Activated CD4-positive, alpha-beta T cell treated with anti-CD3 and anti-CD28 coated beads, Interleukin-2, amount 50 U/mL, for 4 hours (primary cell): ENCODE results near the gene SHB.

Source experiments
- DNase-seq, 2 experiments: peaks; one replicate each; pipeline ENCODE4 v3.0.0-alpha.2; 2020

Gene SHB

DNA sequence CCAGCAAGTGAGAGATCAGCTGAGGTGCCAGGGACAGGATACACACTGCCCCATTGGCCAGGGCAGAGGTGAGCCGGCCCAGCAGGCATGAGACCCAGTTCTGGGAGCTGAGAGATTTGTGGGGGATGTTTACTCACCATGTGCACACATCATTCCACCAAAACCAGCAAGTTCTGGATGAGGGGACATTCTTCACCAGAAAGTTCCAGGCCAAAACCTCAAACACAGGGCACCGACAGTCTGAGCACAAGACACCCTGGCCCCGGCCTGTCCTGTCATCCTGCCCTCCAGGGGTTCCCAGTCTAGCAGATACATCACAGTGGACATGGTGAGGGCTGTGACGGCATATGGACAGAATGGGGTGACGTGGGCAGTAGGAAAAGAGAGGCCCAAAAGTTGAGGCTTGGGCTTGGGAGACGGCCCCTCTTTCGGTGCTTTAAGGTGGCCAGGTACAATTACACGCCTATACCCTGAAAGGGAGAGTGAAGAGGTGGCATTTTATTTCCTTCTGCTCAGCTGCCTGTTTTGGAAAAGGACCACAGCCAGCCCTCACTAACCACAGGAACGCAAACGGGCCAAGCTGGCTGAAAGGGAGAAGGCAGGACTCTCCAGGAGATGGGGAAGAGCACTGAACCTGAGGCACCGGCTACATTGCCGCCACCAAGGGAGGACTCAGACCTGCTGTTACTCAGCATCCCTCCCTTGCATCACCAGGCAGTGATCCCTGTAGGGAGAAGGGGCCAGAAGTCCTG, 64.0 kb downstream of the SHB start:
- no peak for DNase-seq

DNA sequence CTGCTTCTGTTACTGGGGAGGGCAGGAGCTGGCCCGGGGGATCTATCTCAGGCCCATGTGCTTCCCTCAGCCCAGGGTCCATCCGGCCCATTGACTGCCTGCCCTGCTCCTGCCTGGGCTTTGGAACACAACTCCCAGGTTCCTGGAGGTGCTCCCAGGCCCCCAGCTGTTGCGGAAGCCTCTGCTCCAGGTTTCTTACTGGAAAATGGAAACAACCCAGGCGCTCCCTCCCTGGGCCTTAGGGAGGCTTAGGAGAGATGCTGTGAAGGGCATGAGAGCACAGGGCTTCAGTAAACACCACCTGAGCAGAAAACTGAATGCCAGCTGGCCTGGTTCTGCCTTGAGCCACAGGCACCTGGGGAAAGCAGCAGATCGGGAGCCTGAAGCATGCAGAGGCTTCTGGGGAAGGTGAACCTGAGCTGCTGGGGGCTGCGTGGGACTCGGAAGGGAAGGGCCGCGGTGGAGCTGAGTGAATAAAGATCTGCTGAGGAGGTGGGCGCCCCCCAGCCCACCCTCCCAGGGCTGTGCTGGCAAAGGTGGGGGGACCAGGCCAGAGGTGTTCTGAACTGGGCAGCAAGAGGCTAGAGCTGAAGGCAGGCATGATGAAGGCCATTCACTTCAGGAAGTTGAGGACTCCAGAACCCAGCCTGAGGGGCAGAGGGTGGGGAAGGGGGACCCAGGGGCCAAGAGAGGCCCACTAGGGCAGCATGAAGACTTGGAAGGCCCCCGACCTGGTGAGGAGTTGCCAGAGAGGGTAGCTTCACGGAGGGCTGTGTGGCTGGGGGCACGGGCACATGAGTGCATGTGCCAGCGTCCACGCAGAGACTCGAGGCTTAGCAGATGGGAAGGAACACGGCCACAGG, 64.8 kb downstream of the SHB start:
- no peak for DNase-seq

GRCh38 chr9:38003230-38003629, 65.8 kb downstream of the SHB start:
- no peak for DNase-seq

- no peak for DNase-seq
Observed at GRCh38 chr9:38001430-38001829, 67.6 kb downstream of the SHB start.

GRCh38 chr9:38000735-38001134, 68.3 kb downstream of the SHB start:
- DNase-seq: no peak

DNA sequence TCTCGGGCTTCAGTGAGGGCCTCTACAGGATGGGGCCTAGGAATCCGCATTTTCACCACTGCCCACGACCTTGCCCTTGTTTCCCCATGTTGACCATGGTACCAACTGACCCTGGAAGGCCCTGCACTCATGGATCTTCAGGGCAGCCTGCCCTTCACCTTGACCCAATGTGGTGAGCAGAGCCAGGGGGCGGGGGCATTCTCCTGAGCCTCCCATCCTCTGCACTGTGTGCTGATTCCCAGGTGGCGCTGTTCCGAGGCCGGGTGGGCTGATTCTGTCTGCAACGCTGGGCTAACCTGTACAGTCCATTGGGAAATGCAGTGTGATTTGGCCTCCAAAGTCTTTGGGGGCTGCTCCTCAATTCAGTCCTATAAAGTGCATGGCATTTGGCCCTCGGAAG, 68.7 kb downstream of the SHB start:
- DNase-seq: no peak

DNA sequence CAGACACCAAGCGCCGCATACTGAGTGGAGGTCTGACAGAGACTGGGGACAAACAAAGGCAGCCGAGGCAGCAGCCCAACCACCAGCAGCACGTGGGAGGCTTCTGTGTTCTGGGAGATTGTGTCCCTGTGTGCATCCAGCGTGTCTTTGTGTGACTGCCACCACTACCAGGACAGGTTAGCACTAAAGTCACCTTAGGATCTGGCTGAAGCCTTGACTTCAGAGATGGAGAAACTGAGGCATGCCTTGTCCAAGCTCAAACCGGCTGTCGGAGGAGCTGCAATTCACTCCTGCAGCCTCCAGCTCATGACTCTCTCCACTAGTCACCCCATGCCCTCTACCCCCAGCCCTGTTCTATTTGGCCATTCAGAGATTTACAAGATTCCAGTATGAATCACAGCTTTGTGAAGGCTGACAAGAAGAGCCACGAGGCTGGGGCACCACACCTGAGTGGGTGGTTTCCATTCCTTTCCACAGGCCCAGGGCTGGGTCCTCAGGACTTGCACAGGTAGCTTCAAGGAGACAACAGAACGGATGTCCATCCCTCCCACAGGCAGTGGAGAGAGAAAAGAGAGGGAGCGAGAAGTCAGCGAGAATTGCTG, 69.3 kb downstream of the SHB start:
- no peak for DNase-seq

- no peak for DNase-seq
Observed at GRCh38 chr9:37998881-37999587, 70.0 kb downstream of the SHB start.

DNA sequence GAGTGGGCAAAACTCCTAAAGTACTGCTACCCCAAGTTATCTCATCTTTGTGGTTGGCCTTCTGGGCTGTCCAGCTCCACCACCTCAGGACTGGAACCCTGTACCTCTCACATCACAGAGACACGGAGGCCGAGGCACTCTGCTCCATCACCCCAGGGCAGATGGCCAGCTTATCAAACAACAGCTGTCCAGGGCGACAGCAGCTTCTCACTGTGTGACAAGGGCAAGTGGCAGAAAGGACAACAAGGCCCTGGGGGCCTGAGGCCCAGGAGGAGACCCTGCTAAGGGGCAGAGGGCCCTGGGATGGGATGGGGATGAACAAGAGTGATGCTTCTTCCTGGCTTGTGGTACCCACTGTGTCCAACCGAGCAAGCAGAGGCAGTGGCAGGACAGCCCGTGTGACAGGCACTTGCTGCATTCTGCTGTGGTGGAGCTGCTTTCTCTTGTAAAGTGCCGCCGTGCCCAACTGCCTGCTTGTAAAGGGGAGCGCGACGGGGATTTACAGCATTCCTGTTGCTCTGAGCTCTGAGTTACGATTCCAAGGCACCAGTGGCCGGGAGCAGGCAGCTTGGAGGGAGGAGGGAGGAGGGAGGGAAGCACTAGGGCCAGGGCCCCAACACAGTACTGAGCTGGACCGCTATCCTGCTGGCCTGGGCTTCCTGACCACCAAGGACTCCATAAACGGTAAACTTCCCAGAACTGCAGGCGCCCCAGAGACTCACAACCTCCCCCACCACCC, 71.2 kb downstream of the SHB start:
- no peak for DNase-seq

GRCh38 chr9:37996819-37997217, 72.2 kb downstream of the SHB start:
- no peak for DNase-seq

DNA sequence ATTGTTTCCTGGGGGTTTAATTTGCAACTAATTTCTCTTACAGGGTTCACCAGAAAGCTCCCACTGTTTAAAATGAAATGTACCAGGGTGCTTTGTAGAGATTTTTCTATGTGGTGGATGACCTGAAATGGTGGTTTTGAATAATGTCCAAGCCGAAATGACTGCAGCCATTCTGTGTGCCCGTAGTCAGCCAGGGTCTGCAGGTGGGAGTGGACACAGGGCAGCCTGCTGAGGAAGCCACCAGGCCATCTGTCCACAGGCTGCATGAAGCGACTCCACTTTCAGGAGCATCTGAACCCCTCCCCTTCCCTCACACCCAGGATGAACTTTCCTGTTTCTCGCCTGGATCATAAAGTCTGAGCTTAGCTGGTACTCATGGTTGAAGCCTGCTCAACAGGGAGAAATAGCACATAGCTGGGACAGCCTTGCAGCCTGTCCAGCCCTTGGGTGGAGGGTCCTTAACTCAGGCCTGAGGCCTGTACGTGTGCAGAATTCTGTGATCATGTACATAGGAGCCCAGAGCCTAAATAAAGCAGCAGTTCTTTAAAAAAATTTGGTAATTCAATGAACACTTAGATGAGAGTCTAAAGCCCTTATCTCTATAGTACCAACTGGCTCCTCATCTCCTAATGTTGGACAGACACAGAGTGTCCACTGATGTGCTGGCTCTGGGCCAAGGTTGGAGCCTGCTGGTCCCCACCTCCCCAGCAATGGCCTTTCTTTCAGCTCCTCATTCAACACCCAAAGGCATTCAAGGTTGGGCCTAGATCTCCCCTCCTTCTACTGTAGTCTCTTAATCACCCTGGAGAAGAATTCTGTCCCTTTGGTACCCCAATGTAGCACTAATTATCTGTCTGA, 72.8 kb downstream of the SHB start:
- no peak for DNase-seq

DNA sequence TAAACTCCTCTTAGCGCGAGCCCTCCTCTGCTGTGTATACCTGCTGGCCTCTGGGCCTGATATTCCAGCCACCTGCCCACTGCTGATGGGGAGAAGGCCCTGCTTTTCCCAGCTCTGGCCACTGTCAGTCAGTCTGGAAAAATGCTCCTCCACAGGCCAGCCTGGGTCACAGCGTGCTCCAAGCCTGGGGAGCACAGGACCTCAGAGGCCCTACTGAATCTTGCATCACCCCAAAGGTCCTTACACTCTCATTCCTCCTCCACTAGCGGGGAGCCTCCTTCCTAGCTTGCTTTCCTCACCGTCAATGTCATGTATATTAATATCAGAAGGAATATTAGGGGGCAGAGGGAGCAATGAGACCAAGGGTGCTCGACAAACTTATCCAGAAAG, 73.7 kb downstream of the SHB start:
- DNase-seq: no peak

- DNase-seq: no peak
Observed at GRCh38 chr9:37994639-37995347, 74.2 kb downstream of the SHB start.

- DNase-seq: no peak
Observed at GRCh38 chr9:37992924-37993349, 76.1 kb downstream of the SHB start.

GRCh38 chr9:37990404-37991015, 78.5 kb downstream of the SHB start:
- DNase-seq: no peak

DNA sequence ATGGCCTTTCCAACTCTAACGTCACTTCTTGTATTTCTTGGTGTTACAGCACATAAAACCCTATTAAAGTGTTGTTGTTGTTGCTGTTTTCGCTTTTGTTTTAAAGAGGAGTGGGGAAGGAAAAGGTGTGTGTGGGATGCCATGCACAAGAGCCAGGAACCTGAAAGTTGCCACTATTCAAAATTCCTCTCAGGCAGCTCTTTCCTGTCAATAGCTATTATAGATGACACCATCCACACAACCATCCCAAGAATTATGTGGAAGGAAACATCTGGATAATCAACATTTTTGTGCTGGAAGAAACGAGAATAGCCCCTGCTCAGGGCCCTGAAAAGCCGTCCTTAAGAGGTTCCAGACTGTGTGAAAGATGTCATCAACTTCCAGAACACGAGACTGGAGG, 79.3 kb downstream of the SHB start:
- no peak for DNase-seq

DNA sequence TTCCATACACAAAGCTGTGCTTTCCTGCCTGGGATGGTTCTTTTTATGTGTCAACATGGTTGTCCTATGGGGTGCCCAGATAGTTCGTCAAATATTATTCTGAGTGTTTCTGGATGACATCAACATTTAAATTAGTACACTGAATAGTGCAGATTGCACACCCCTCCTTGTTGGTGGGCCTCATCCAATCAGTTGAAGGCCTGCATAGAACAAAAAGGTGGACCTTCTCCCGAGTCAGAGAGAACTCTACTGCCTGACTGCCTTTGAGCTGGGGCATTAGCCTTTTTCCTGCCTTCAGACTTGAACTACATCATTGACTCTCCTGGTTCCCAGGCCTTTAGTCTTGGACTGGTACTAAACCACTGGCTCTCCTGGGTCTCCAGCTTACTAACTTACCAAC, 80.4 kb downstream of the SHB start:
- DNase-seq: no peak

DNA sequence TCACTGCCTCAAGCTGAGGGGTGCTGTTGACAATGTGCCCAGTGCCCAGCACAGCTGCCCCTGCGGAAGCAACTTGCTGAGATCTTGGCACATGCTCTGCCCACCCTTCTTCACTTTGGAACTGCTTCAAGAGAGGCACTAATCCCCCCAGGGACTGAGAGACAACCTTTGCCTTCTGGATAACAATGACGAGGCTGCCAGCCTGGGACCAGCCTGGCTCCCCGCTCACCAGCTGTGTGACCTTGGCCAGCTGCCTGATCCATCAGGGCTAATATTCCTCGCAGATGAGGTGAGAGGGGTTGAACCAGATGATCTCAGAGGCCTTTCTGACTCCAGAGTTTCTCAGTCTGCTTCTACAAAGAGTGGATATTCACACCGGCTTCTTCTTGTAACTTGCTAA, 81.0 kb downstream of the SHB start:
- no peak for DNase-seq

GRCh38 chr9:37987467-37987981, 81.5 kb downstream of the SHB start:
- no peak for DNase-seq

- DNase-seq: no peak
Observed at GRCh38 chr9:37986771-37987258, 82.2 kb downstream of the SHB start.
